Neural crest cell (in vitro differentiated cells): ENCODE results near the gene PRKCA. TPM values are rescaled to one million over a fixed set of nuclear protein-coding genes. Genes with fewer than 3 reads are reported as not detected.

ENCODE experiments used
- DNase-seq: peaks from one replicate; pipeline ENCODE4 v3.0.0; 2021; ENCODE audit warnings: low read depth, mixed read lengths, low spot score
- H3K27ac Mint-ChIP-seq: one replicate; pipeline ENCODE4 v1.8.0; 2021; ENCODE audit warnings: mild to moderate bottlenecking, mixed read lengths; ENCODE audit not compliant: unreplicated experiment
- H3K27me3 Mint-ChIP-seq: 2 replicates; pipeline ENCODE4 v1.8.0; 2021; ENCODE audit warnings: low read depth, mild to moderate bottlenecking, mixed read lengths
- H3K36me3 Mint-ChIP-seq: 2 replicates; pipeline ENCODE4 v1.8.0; 2021; ENCODE audit warnings: low read depth, mild to moderate bottlenecking, mixed read lengths
- H3K4me1 Mint-ChIP-seq: 2 replicates; pipeline ENCODE4 v1.8.0; 2021; ENCODE audit warnings: mixed read lengths
- H3K4me3 Mint-ChIP-seq: one replicate; pipeline ENCODE4 v1.8.0; 2021; ENCODE audit warnings: mild to moderate bottlenecking, mixed read lengths
- H3K9me3 Mint-ChIP-seq: 2 replicates; pipeline ENCODE4 v1.8.0; 2021; ENCODE audit warnings: mixed read lengths
- total RNA-seq: library from RNA; stranded (reverse); gene quantifications from 2 replicates; pipeline ENCODE4 v1.2.1, GENCODE V29; 2021
- TF ChIP-seq, protein P1 (sequence below): fragments of 200-600 bp; sonication (generic); conservative IDR thresholded peaks from 2 replicates; pipeline ENCODE4 v1.5.0; 2021; ENCODE audit warnings: antibody characterized with exemption, mild to moderate bottlenecking

PRKCA gene
- total RNA-seq, 1 donor from 2014 or later = 22.7 TPM

DNA sequence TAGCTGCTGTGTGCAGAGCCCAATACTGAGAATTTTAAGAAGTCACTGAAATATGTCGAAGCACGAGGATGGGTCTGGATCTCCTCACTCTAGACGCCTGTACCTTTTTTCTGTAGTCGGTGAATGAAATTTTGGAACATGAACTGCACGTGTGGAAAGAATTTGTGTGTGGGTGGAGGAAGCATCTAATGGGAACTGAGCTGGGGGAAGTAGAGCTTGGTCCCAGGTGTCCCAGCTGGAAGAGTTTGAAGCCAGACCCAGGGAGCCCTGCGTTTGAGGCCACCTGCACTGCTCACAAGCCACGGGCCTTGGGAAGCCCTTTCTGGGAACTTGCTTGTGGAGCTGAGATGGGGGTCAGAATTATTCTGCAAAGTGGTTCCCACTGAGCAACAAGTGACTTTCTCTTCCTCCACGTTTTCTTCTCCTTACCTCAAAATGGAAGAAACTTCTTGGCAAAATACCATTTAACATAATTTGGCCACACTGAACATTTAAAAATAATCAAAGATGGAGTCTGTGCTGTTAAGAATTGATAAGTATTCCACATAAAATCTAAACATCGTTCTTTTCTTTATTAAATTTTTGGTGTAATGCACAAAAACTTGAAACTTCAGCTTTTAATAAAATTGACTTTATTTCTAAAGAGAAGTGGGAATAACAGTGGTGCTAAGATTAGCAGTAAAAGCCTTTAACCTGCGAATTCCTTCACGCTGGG lies 163.8 kb downstream of the PRKCA start:
- H3K27me3 Mint-ChIP-seq = no peaks in the 10 kb centered on the region
- H3K9me3 Mint-ChIP-seq = no peaks in the 10 kb centered on the region
- no peak overlapping the region for H3K27ac Mint-ChIP-seq
- peaks cover 57% of the 10 kb centered on the region for H3K4me1 Mint-ChIP-seq
- TF ChIP-seq, protein P1, sequence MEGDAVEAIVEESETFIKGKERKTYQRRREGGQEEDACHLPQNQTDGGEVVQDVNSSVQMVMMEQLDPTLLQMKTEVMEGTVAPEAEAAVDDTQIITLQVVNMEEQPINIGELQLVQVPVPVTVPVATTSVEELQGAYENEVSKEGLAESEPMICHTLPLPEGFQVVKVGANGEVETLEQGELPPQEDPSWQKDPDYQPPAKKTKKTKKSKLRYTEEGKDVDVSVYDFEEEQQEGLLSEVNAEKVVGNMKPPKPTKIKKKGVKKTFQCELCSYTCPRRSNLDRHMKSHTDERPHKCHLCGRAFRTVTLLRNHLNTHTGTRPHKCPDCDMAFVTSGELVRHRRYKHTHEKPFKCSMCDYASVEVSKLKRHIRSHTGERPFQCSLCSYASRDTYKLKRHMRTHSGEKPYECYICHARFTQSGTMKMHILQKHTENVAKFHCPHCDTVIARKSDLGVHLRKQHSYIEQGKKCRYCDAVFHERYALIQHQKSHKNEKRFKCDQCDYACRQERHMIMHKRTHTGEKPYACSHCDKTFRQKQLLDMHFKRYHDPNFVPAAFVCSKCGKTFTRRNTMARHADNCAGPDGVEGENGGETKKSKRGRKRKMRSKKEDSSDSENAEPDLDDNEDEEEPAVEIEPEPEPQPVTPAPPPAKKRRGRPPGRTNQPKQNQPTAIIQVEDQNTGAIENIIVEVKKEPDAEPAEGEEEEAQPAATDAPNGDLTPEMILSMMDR = no peak
- no peaks in the 10 kb centered on the region for H3K36me3 Mint-ChIP-seq
- H3K4me3 Mint-ChIP-seq = no peak overlapping the region
- DNase-seq = no peak

DNA sequence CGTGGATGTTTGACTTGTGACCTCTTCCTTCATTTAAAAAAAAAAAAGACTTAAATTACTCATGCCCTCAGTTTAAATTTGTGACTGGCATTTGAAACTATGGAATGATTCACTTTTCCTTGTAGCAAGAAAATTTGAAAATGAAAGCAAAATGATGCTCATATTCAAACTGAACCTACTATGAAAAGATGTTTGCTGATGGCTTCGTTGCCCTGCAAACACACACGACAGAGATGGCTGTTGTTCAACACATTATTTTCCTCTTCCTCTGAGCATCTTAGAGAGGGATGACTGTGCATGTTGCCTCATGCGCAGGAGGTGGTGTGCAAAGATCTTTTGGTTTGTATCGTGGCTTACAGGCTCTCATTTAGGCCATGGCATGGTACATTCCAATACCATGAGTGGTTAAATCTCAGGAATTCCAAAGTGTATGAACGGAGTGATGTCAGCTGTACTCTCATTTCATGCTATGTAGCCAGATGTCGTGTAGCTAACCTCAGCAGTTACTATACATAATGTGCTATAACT lies 164.5 kb downstream of the PRKCA start:
- TF ChIP-seq, protein P1 = no peak
- Mint-ChIP-seq H3K27me3 (no peaks in the 10 kb centered on the region), H3K27ac (no peak overlapping the region), H3K9me3 (no peaks in the 10 kb centered on the region), H3K36me3 (no peaks in the 10 kb centered on the region), H3K4me1 (peaks cover 53% of the 10 kb centered on the region), H3K4me3 (no peak overlapping the region)
- no peak for DNase-seq

DNA sequence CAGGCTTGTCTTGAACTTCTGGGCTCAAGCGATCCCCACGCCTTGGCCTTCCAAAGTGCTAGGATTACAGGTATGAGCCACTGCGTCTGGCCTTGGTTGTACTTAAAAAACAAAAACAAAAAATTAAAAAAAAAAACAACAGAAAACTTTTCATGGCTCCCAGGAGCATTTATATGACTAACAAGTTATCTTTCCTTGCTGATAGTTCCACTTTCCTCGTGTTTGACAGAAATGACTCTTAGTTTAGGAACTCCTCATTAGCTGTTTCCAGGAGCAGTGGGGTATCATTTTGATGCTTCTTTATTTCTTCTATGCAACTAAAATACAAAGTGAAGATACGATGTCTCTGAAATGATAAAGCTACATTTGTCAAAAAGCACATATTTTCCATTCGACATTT lies 165.4 kb downstream of the PRKCA start:
- Mint-ChIP-seq H3K4me3 (no peak overlapping the region), H3K9me3 (no peaks in the 10 kb centered on the region), H3K36me3 (no peaks in the 10 kb centered on the region), H3K27me3 (no peaks in the 10 kb centered on the region), H3K4me1 (peaks cover 50% of the 10 kb centered on the region), H3K27ac (no peak overlapping the region)
- no peak for DNase-seq
- TF ChIP-seq, protein P1 = no peak

DNA sequence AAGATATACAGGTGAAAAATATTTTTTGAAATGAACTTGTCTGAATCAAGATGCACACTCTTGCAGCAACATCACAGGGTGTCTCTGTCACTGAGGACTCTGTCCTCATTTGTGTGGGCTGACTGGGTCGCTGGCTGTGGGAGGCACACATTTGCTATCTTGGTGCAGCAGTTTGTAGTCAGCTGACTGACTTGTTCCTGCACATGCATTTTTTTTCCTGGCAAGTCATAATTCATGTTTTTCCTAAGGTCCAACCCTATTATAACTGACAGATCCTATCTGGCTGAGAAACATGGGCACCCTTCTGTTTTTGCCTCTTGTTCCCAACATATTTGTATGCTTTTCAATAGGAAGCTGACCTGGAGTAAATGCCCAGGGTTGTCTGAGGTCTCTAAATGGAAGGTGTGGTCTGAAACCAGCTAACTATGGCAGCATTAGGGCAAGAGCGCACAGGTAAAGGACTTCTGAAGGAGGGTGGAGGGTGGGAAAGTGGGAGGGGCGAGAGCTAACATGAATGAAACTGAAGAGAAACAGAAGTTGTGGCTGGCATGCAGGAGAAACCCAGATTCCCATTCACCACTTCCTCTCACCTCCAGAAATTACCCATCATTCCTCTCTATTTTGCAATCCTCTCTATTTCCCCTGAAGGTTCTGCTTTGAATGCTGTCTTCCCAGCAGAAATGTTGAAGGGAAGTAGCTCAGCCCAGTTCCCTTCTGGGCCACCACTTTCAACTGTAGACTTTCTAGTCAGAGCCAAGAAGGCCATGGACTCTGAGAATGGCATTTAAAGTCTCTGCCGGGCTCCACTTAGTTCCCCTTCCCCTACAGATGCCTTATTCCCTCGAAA lies 166.1 kb downstream of the PRKCA start:
- no peaks in the 10 kb centered on the region for H3K9me3 Mint-ChIP-seq
- H3K36me3 Mint-ChIP-seq = no peaks in the 10 kb centered on the region
- no peak overlapping the region for H3K4me3 Mint-ChIP-seq
- TF ChIP-seq, protein P1 = no peak
- no peak for DNase-seq
- peaks cover 46% of the 10 kb centered on the region for H3K4me1 Mint-ChIP-seq
- no peaks in the 10 kb centered on the region for H3K27me3 Mint-ChIP-seq
- H3K27ac Mint-ChIP-seq = peak overlapping the region; percentile 45

DNA sequence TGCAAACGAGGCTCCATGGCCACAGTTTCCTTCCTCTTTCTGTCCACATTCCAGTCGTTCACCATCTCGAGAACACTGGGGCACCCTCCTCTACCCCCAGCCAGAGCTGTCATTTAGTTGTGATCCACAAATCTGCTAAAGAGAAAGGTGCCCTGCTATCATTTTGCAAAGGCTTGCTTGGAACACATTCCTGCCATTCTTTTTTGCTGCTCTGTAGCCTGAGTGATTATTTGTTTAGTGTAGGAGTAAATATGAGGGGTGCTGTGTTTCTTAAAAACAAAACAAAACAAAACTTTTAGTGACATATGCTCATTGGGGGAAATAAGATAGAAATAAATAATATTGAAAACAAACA lies 166.7 kb downstream of the PRKCA start:
- Mint-ChIP-seq H3K9me3 (no peaks in the 10 kb centered on the region), H3K27me3 (no peaks in the 10 kb centered on the region), H3K27ac (peak overlapping the region; percentile 54), H3K36me3 (no peaks in the 10 kb centered on the region), H3K4me1 (peaks cover 50% of the 10 kb centered on the region), H3K4me3 (no peak overlapping the region)
- TF ChIP-seq, protein P1 = no peak
- no peak for DNase-seq
